Kidney epithelial cell (primary cell): ENCODE data around the gene SCP2. TPM values are rescaled to one million over a fixed set of nuclear protein-coding genes. Genes with fewer than 3 reads are reported as not detected.

Source experiments
- DNase-seq: peaks from one replicate; pipeline ENCODE4 v3.0.0-alpha.2; 2010; ENCODE audit warnings: low read depth
- H3K27me3 ChIP-seq: 2 replicates; pipeline ENCODE4 v1.6.0; 2011; ENCODE audit warnings: low read length; ENCODE audit not compliant: control insufficient read depth, insufficient read depth
- H3K36me3 ChIP-seq: 2 replicates; pipeline ENCODE4 v1.5.1; 2011; ENCODE audit warnings: low read length; ENCODE audit not compliant: control insufficient read depth, insufficient read depth
- H3K4me3 ChIP-seq: 2 replicates; pipeline ENCODE4 v1.5.1; 2011; ENCODE audit warnings: low read depth, mild to moderate bottlenecking, control low read depth, low read length
- total RNA-seq: library from RNA; depleted of rRNA; stranded (reverse); fragments of >200 nt; gene quantifications from 2 replicates; pipeline ENCODE4 v1.2.3, GENCODE V29; 2015
- TF ChIP-seq, protein P1 (sequence below): IDR thresholded peaks from 2 replicates; pipeline ENCODE4 v1.5.1; 2011; ENCODE audit warnings: mild to moderate bottlenecking, moderate library complexity, low read length, control low read depth, inconsistent platforms; ENCODE audit not compliant: insufficient read depth, poor library complexity, severe bottlenecking

Gene SCP2
- total RNA-seq, 1 donor from 2014 or later = 63.8 TPM

DNA sequence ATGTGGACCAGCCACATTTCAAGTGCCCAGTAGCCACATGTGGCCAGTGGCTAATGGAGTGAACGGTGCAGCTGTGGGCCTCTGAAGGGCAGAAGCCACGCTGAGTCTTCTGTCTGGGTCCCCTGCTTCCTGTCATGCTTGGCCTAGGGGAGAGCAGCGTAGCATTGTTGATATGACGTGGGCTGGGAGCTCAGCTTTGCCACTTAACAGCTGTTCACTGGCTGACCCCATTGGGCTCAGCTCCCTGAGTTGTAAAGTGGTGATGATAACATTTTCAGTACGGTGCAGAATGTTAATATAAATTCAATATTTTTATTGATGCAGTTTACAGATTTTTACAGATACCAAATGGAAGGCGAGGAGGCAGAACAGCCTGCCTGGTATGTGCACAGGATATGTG, 139.4 kb downstream of the SCP2 start:
- H3K4me3 ChIP-seq = no peak overlapping the region
- H3K36me3 ChIP-seq = no peaks in the 10 kb centered on the region
- peaks cover 25% of the 10 kb centered on the region for H3K27me3 ChIP-seq
- TF ChIP-seq, protein P1, sequence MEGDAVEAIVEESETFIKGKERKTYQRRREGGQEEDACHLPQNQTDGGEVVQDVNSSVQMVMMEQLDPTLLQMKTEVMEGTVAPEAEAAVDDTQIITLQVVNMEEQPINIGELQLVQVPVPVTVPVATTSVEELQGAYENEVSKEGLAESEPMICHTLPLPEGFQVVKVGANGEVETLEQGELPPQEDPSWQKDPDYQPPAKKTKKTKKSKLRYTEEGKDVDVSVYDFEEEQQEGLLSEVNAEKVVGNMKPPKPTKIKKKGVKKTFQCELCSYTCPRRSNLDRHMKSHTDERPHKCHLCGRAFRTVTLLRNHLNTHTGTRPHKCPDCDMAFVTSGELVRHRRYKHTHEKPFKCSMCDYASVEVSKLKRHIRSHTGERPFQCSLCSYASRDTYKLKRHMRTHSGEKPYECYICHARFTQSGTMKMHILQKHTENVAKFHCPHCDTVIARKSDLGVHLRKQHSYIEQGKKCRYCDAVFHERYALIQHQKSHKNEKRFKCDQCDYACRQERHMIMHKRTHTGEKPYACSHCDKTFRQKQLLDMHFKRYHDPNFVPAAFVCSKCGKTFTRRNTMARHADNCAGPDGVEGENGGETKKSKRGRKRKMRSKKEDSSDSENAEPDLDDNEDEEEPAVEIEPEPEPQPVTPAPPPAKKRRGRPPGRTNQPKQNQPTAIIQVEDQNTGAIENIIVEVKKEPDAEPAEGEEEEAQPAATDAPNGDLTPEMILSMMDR = no peak
- no peak for DNase-seq

DNA sequence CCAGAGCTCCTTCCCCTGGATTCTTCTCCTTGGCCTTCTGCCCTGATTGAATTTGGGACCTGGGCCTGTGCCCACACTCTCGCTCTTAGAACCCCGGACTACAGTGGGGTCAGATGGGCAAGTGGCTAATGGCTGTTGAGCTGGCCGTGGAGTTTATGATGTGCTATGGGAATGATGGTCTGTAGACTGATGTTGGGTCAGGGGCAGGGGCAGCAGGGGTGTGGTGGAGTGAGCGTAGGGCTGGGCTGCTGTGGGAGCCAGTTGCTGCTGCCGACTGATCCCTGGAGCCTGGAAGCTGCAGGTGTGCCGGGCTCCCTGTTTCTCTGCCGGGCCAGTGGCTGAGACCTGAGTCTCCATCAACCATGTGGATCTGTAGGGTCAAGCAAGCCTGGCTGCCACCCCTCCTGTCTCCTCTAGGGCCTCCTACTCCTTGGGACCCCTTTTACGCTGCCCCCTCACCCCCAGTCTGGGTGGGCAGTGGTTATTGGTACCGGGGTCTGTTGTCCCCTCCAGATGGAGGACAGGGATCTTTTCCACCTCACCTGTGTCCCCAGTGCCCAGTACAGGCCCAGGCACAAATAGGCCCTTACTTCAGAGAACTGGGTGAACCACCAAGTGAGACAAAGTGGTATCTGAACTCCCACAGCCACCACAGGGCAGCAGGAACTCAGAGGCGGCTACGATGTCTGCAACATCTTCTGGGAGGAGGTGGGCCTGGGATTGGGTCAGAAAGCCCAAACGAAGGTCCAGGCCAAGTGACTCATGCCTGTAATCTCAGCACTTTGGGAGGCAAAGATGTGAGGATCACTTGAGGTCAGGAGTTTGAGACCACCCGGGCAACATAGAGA, 140.0 kb downstream of the SCP2 start:
- Histone ChIP-seq H3K36me3 (no peaks in the 10 kb centered on the region), H3K27me3 (peaks cover 22% of the 10 kb centered on the region), H3K4me3 (no peak overlapping the region)
- TF ChIP-seq, protein P1 = no peak
- no peak for DNase-seq

DNA sequence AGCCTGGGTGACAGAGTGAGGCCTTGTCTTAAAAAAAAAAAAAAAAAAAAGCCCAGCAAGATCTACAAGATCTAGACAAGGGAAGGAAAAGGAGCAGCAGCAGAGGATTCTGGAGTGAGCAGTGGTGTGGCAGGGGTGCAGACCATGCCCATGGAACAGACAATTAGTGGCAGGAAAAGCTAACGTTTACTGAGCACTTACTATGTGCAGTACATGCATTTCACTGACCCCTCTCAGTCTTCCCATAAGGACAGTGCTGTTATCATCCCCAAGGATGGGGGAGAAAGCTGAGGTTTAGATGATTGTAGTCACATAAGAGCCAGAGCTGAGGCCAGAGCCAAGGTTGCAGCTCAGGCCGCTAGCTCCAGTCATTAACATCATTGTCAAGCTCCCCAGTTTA, 140.8 kb downstream of the SCP2 start:
- no peak overlapping the region for H3K4me3 ChIP-seq
- no peaks in the 10 kb centered on the region for H3K36me3 ChIP-seq
- TF ChIP-seq, protein P1 = no peak
- DNase-seq = no peak
- peaks cover 14% of the 10 kb centered on the region for H3K27me3 ChIP-seq

DNA sequence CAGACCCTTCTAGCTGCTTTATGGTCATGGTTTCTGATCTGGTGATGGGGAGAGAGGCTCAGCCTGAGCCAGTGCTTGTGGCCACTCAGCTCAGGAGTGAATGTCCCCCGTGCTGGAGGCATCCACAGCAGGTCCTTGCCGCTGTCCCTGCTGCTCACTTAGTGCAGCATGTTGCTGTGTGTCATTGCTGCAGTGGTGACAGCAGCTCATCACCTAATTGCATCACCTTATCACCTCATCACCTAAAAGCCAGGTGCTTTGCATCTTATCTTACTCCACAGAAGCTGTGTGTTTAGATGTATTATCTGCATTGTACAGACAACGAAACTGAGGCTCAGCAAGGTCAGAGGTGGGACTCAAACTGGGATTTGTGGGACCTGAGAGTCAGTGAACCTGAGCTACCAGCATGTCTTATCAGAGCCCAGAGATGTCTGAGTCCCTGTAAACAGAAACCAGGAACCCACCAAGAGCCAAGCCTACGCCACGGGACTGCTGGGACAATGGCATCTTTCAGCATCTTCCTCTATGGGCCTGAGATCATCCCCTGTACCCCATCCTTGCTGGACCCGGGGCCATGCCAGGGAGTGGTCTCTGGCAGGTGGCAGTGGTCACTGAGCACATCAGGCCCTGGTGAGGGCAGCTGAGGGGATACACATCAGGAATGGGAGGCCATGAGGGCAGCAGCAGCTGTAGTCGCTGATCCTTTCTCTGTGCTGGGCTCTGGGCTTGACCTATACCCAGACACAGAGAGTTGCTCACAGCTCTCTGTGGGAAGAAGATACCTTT, 141.4 kb downstream of the SCP2 start:
- no peak overlapping the region for H3K4me3 ChIP-seq
- TF ChIP-seq, protein P1 = no peak
- H3K36me3 ChIP-seq = no peaks in the 10 kb centered on the region
- peaks cover 8% of the 10 kb centered on the region for H3K27me3 ChIP-seq
- no peak for DNase-seq

DNA sequence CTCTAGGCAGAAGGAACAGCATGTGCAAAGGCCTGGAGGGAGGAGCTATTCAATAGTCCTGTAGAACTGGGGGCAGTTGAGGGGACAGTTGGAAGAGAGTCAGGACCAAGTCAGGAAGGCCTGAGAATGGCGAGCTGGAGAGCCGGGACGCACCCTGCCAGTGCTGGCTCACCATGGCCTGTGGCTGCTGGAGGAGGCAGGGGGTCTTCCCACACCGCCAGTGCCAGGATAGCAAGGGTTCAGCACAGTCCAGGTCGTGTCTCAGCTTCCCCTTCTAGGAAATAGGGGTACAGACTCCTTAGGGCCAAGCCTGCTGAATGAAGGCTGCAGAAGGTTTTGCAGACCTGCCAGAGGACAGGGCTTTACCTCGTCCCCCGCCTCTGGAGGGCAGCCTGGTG, 142.2 kb downstream of the SCP2 start:
- no peak for DNase-seq
- Histone ChIP-seq H3K36me3 (no peaks in the 10 kb centered on the region), H3K4me3 (no peak overlapping the region), H3K27me3 (peaks cover 2% of the 10 kb centered on the region)
- TF ChIP-seq, protein P1 = no peak
